GM21576 (cell line): ENCODE measurements around the gene ENPP5.

Experiments used
- ATAC-seq: cut with Tn5 transposase; IDR thresholded peaks from one replicate; pipeline ENCODE4 v1.9.1; 2021; ENCODE audit warnings: mild to moderate bottlenecking, moderate library complexity; ENCODE audit not compliant: unreplicated experiment

Gene ENPP5

DNA sequence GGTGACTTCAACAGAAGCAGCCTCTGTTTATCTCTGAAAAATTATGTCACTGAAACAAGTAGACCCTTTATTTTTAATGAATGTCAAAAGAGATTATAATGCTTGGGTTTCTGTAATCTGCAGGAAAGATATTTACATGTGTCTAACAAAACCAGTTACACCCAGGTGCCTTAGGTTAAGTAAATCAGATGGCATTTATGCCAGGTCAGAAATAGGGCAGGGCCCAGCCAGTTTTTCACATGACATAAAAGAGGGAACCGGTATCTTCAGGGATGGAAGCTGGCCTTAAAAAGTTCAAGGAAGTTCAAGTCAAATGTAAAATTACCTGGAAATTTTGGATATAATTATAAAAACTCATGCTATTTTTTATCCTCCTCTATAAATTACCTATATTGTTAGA, 55.1 kb downstream of the ENPP5 start:
- ATAC-seq = no peak

DNA sequence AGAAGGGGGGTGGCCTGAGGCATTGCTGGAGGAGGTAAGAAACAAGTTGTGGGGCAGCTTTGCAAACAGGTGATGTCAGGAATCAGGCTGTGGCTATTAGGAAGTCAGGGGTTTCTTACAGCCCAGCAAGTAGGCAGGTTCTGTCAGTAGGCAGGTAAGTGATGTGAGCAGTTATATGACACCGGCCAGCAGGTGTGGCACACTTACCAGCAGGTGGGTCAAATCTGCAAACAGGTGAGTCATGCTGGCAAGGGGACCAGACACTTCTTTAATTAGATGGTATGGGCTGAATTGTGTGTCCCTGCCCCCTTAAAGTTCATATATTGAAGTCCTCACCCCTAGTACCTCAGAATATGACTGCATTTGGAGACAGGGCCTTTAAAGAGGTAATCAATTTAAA, 57.4 kb downstream of the ENPP5 start:
- no peak for ATAC-seq
